Rectal smooth muscle tissue (tissue), 1 donor: ENCODE data around the gene UGGT1.
A peak's percentile ranks its signal among the peaks of the same experiment; 100 is the strongest.

Experiments used
- H3K27ac ChIP-seq: one replicate; pipeline ENCODE4 v1.7.0; 2013; ENCODE audit warnings: low read depth, low read length, inconsistent platforms
- H3K27me3 ChIP-seq: one replicate; pipeline ENCODE4 v1.7.0; 2013; ENCODE audit warnings: low read length; ENCODE audit not compliant: control insufficient read depth, insufficient read depth
- H3K36me3 ChIP-seq: one replicate; pipeline ENCODE4 v1.7.0; 2013; ENCODE audit warnings: low read length; ENCODE audit not compliant: control insufficient read depth, insufficient read depth
- H3K4me1 ChIP-seq: one replicate; pipeline ENCODE4 v1.7.0; 2013; ENCODE audit warnings: low read length; ENCODE audit not compliant: control insufficient read depth, insufficient read depth
- H3K4me3 ChIP-seq: one replicate; pipeline ENCODE4 v1.7.0; 2013; ENCODE audit warnings: low read length
- H3K9ac ChIP-seq: one replicate; pipeline ENCODE4 v1.7.0; 2013; ENCODE audit warnings: low read length

Gene UGGT1

DNA sequence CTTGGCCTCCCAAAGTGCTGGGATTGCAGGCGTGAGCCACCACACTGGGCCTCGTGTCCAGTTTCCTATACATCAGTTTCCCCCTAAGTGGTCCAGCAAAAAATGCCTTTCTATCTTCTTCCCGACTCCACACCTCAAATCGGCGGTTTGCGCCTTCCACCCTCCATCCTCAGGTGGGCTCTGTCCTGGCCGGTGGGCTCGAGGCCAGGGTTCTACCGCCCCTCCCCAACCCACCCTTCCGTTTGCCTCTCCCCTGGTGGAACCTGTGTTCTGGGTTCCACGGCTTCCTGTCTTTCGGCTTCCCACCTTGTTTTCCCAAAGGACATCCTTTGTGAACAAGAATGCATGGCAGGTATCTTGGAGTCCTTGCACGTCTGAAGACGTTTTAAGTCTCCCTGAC, 123.3 kb downstream of the UGGT1 start:
- H3K4me1 ChIP-seq: no peaks in the 10 kb centered on the region
- H3K36me3 ChIP-seq: no peaks in the 10 kb centered on the region
- no peak overlapping the region for H3K9ac ChIP-seq
- H3K4me3 ChIP-seq: no peak overlapping the region
- no peak overlapping the region for H3K27ac ChIP-seq
- H3K27me3 ChIP-seq: no peaks in the 10 kb centered on the region

DNA sequence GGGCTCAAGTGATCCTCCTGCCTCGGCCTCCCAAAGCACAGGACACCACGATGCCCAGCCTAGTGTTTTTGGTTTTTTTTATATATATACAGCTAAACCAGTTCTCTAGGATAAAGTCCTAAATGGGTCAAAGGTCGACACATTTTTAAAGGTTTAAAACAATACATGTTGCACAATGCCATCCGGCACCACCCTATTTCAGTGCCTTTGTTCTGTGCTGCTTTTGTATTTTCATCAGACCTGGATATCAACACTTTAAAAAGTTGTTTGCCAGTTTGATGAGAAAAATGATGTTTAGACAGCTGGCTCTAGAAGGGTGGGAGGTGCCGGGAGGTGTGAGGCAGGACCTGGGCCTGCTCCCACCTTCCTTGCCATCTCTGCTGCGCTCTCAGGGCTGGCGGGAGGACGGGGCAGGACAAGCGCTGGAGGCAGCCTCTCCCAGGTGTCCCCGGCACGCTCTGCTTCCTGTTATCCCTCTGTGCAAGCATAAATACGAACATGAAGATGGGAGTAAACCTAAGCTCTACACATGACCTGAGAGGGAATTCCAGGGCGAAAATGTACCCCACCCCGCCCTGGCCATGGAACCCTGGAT, 124.0 kb downstream of the UGGT1 start:
- Histone ChIP-seq H3K27ac (no peak overlapping the region), H3K36me3 (no peaks in the 10 kb centered on the region), H3K4me3 (no peak overlapping the region), H3K4me1 (no peaks in the 10 kb centered on the region), H3K27me3 (no peaks in the 10 kb centered on the region), H3K9ac (no peak overlapping the region)

DNA sequence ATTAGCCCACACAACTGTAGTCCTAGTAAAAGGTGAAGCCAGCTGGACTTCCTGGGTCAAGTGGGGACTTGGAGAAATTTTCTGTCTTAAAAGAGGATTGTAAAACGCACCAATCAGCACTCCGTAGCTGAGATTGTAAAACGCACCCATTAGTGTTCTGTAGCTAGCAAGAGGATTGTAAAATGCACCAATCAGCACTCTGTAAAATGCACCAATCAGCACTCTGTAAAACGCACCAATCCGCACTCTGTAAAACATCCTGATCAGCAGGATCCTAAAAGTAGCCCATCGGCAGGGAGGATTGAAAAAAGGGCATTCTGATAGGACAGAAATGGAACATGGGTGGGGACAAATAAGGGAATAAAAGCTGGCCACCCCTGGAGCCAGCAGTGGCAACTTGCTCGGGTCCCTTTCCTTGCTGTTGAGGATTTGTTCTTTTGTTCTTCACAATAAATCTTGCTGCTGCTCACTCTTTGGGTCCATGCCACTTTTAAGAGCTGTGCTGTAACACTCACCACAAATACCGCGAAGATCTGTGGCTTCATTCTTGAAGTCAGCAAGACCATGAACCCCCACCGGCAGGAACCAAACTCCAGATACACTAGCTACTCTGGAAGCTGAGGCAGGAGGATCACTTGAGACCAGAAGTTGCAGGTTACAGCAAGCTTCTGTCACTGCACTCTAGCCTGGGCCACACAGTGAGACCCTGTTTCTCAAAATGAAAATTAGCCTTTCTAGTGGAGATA, 125.1 kb downstream of the UGGT1 start:
- Histone ChIP-seq H3K9ac (no peak overlapping the region), H3K4me3 (no peak overlapping the region), H3K27ac (no peak overlapping the region), H3K36me3 (no peaks in the 10 kb centered on the region), H3K4me1 (no peaks in the 10 kb centered on the region), H3K27me3 (no peaks in the 10 kb centered on the region)

DNA sequence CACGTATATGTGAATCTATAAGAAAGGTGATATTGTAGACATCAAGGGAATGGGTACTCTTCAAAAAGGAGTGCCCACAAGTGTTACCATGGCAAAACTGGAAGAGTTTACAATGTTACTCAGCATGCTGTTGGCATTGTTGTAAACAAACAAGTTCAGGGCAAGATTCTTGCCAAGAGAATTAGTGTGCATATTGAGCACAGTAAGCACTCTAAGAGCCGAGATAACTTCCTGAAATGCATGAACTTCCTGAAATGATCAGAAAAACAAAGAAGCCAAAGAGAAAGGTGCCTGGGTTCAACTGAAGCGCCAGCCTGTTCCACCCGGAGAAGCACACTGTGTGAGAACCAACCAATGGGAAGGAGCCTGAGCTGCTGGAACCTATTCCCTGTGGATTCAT, 126.7 kb downstream of the UGGT1 start:
- Histone ChIP-seq H3K9ac (no peak overlapping the region), H3K4me3 (no peak overlapping the region), H3K4me1 (no peaks in the 10 kb centered on the region), H3K27me3 (no peaks in the 10 kb centered on the region), H3K36me3 (no peaks in the 10 kb centered on the region), H3K27ac (no peak overlapping the region)

DNA sequence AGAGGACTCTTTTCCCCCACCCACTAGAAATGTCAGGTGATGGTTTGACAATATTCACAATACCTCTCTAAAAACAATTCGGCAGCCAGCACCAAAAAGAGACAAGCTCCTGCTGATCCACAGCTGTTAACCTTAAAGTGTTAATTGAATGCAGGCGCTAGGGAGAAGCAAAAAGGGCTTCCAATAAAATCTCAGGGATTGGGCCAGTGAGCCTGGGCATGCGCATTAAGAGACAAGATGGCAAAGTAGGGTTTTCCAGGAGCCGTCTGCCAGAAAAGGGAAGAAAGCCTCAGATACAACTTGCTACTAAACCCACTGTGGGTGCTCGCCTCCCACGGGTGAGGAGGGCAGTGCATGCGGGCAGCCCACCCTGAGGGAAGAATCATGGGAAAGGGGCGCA, 128.9 kb downstream of the UGGT1 start:
- Histone ChIP-seq H3K9ac (no peak overlapping the region), H3K4me3 (no peak overlapping the region), H3K36me3 (no peaks in the 10 kb centered on the region), H3K4me1 (no peaks in the 10 kb centered on the region), H3K27ac (no peak overlapping the region), H3K27me3 (no peaks in the 10 kb centered on the region)

DNA sequence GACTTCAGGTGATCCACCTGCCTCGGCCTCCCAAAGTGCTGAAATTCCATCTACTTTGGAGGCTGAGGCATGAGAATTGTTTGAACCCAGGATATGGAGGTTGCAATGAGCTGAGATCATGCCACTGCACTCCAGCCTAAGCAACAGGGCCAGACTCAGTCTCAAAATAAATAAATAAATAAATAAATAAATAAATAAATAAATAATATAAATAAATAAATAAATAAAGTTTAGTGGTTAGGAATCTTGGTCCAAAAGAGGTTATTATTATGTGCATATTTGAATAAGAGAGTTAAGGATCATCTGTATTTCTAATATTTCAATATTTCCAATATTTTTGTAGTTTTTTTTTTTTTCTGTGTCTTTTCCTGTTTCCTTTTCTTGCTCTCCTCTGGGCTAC, 136.9 kb downstream of the UGGT1 start:
- H3K36me3 ChIP-seq: no peaks in the 10 kb centered on the region
- H3K9ac ChIP-seq: no peak overlapping the region
- H3K4me3 ChIP-seq: no peak overlapping the region
- H3K27me3 ChIP-seq: no peaks in the 10 kb centered on the region
- no peaks in the 10 kb centered on the region for H3K4me1 ChIP-seq
- H3K27ac ChIP-seq: no peak overlapping the region

DNA sequence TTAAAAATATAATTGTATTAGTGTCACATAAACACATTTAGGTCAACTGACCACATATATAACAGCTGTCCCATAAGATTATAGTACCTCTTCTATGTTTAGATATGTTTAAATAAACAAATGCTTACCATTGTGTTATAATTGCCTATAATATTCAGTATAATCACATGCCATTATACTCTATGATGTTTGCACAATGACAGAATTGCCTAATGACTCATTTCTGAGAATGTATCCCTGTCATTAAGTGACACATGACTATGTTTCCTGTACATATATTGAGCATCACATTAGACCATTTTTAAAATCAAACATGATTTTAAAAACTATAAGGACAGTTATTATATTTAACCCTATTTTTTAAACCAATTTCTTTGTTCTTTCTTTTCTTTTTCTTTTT, 137.9 kb downstream of the UGGT1 start:
- Histone ChIP-seq H3K27ac (no peak overlapping the region), H3K27me3 (no peaks in the 10 kb centered on the region), H3K4me3 (no peak overlapping the region), H3K9ac (no peak overlapping the region), H3K4me1 (no peaks in the 10 kb centered on the region), H3K36me3 (no peaks in the 10 kb centered on the region)

DNA sequence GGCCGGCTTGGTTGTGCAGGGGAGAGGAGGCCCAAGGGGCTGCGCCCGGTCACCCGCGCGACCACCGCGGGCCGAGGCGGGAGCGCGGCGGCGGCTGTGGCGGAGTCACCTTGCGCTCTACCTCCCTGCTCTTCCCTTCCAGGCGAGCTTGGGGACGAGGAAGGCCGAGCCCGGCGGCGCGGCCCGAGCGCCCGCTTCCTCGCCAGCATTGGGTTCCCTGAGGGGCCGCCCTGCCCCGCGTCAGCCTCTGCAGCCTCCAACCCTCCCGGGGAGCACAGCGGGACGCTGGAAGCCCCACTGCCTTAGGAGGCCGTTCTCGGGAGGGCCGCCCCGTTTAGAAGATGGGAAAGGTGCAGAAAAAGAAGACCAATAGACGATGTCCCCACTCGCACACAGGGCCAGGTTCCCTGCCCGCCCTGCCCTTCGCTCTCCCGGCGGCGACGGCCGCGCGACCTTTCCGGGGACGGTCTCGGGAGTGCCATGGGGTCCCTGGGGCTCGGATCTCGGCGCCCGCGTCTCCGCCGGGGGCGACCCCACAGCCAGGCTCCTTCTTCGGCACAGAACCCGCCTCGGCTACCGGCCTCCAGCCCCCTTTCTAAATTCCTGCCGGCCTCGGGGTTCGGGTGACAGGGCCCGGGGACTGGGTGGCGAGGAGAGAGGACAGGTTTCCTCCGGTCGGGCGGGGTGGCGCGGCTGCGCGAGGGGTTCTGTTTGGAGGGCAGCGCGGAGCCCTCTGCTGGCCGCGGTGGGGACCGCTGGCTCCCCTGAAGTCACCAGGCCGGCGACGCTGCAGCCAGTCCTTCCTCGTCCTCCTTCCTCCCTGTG, 142.2 kb downstream of the UGGT1 start:
- no peaks in the 10 kb centered on the region for H3K27me3 ChIP-seq
- no peaks in the 10 kb centered on the region for H3K36me3 ChIP-seq
- peaks cover 7% of the 10 kb centered on the region for H3K4me1 ChIP-seq
- H3K27ac ChIP-seq: peak overlapping the region; percentile 70
- H3K4me3 ChIP-seq: peak overlapping the region; percentile 95
- H3K9ac ChIP-seq: peak overlapping the region; percentile 80

DNA sequence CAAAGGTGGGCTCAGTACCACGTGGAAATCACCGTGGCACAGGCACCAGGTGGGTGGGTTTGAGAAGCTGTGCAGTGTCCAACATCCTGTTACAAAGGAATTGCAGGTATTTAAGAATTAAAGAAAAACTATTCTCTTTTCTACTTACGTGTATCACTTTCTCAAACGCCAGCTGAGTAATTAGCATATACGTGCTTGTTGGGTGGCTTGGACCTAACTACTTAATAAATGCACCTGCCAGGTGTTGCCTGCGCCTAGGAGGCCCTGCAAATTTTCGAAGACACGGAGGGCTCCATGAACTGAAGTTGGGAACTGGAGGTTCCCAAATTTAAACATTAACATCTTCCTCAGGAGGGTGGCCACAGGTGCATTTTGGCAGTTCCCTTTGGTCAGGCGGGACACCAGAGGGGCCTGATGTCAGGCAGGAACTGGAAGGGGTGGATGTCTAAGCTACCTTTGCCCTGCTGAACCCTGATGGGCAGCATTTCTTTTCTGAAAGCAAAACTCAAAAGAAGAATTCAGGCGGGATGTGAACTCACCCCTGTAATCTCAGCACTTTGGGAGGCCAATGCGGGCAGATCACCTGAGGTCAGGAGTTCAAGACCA, 142.9 kb downstream of the UGGT1 start:
- H3K4me3 ChIP-seq: peak overlapping the region; percentile 95
- no peaks in the 10 kb centered on the region for H3K27me3 ChIP-seq
- H3K9ac ChIP-seq: no peak overlapping the region
- H3K4me1 ChIP-seq: peaks cover 7% of the 10 kb centered on the region
- H3K36me3 ChIP-seq: no peaks in the 10 kb centered on the region
- peak overlapping the region; percentile 70 for H3K27ac ChIP-seq

DNA sequence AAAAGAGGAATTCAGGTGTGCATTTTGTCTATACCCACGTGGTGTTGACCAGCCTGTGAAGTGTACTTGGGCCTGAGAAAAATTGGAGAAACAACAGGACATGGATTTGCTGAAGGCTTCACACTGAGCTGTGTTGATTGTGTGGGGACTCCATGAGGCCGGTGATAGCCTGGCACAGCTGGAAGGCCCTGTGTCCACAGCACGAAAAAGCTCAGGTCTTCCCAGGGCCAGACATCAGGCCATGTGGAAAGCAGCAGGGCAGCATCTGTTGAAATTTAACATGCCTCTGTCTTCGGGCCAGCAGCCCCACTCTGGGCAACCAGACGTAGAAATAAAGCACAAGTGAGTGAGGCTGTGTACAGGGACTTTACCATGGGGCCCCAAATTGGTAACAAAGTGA, 143.6 kb downstream of the UGGT1 start:
- Histone ChIP-seq H3K27me3 (no peaks in the 10 kb centered on the region), H3K36me3 (no peaks in the 10 kb centered on the region), H3K4me1 (peaks cover 7% of the 10 kb centered on the region), H3K4me3 (no peak overlapping the region), H3K27ac (no peak overlapping the region), H3K9ac (no peak overlapping the region)

DNA sequence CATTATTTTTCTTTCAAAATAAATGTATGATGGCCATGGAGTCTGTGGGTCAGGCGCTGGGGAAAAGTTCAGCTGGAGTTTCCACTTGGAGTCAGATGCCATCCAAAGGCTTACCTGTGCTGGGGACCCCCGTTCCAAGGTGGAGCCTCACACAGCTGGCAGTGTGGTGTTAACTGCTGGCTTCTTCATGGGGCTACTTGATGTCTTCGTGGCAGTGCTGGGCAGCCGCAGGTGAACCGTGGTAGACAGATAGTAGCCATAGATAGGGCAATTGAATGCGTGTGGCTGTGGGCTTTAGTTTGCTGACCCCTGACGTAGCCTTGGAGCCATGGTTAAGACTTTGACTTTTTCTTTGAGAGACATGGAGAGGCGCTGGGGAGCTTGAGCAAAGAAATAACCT, 144.6 kb downstream of the UGGT1 start:
- Histone ChIP-seq H3K9ac (no peak overlapping the region), H3K27me3 (no peaks in the 10 kb centered on the region), H3K27ac (no peak overlapping the region)

DNA sequence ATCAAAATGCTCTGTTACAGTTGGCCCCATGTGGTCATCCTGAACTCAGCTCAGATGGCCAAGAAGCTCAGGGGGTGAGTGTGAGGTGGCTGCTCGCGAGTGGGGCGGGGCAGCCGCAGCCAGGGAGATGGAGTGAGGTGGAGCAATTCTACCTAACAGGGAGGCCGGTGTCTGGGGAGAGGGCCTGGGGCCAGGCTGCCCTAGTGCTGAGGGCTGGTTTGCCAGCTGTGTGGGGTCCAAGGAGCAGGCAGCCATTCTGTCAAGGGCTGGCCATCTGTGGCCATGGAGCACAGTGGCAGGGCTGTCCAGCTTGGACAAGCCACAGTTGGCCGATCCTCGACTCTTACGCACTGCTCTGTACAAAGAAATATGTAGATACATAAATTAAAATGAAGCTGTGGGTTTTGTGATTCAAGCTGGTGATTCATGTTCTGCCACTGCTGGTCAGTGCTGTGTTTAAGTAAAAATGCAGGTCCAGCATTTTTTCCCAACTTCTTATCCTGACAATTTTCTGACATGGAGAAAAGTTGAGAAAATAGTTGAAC, 145.6 kb downstream of the UGGT1 start:
- Histone ChIP-seq H3K27me3 (no peaks in the 10 kb centered on the region), H3K27ac (peak overlapping the region; percentile 47), H3K4me3 (no peak overlapping the region), H3K4me1 (peaks cover 7% of the 10 kb centered on the region), H3K36me3 (no peaks in the 10 kb centered on the region), H3K9ac (no peak overlapping the region)

More for the DNA sequence above, 144.6 kb downstream of the UGGT1 start:
- Histone ChIP-seq H3K4me1 (peaks cover 7% of the 10 kb centered on the region), H3K4me3 (no peak overlapping the region), H3K36me3 (no peaks in the 10 kb centered on the region)
